Right lobe of liver (tissue), 6 donors: ENCODE results near the gene RPS6KA2. TPM values are rescaled to one million over a fixed set of nuclear protein-coding genes. Genes with fewer than 3 reads are reported as not detected.

Experiments used
- ATAC-seq, 4 donors: fragments of 200-7000 bp; cut with Tn5 transposase; one replicate each; pipeline ENCODE4 v1.9.1; 2020; ENCODE audit warnings: mild to moderate bottlenecking in 4 of 4, moderate library complexity in 4 of 4
- DNase-seq, 3 donors: peaks; one replicate each; pipeline ENCODE4 v3.0.0-alpha.2; 2020
- H3K27ac ChIP-seq, 3 donors: fragments of 200-600 bp; one replicate each; pipeline ENCODE4 v1.8.0; 2022
- H3K27me3 ChIP-seq, 2 donors: fragments of 200-600 bp; one replicate each; pipeline ENCODE4 v1.8.0; 2022
- H3K36me3 ChIP-seq, 4 donors: fragments of 200-600 bp; sonication (generic) in 1 of 4; one replicate each; pipeline versions ENCODE4 v1.5.1 to v1.8.0; 2017 to 2022; ENCODE audit warnings: control low read depth in 1 of 4
- H3K4me1 ChIP-seq, 4 donors: fragments of 200-600 bp; sonication (generic) in 1 of 4; one replicate each; pipeline versions ENCODE4 v1.5.1 to v1.8.0; 2017 to 2022; ENCODE audit warnings: control low read depth in 1 of 4
- H3K4me3 ChIP-seq, 3 donors: fragments of 200-600 bp; one replicate each; pipeline ENCODE4 v1.8.0; 2022
- H3K9me3 ChIP-seq, 4 donors: fragments of 200-600 bp; sonication (generic) in 1 of 4; one replicate each; pipeline versions ENCODE4 v1.5.1 to v1.8.0; 2017 to 2022; ENCODE audit warnings: control low read depth in 1 of 4
- POLR2A ChIP-seq: fragments of 450-650 bp; IDR thresholded peaks from one replicate; pipeline ENCODE4 v1.6.1; 2017; ENCODE audit warnings: antibody characterized with exemption, mild to moderate bottlenecking
- WGBS: methylation state at CpG from one replicate; pipeline ENCODE4 v1.1.6; 2018; ENCODE audit warnings: low coverage, low lambda C conversion rate; ENCODE audit not compliant: insufficient coverage; ENCODE audit errors: missing lambda C conversion rate; 5-methylcytosine and 5-hydroxymethylcytosine counted together
- intact Hi-C, 2 donors: fragments of 100-400 bp; cut with DNase I; formaldehyde crosslinking; loops; one replicate each; pipeline versions ENCODE4 v1.11.2 to v1.14.1; 2022
- total RNA-seq, 6 experiments: library from RNA; depleted of rRNA in 2 of 6; stranded (reverse); fragments of >200 nt in 2 of 6; fragmentation: NEBNext Ultra II Directional in 3 of 6; extraction: Animal tissue kit (Norgen Biotek cat#: 25700) in 3 of 6; gene quantifications; one replicate each; pipeline versions ENCODE4 v1.1.0 to v1.2.4, GENCODE V29; 2016 to 2023
- TF ChIP-seq, protein P1 (sequence below), 4 donors: fragments of 200-600 bp in 3 of 4; fragments of 450-650 bp in 1 of 4; IDR thresholded peaks; one replicate each; pipeline versions ENCODE4 v1.5.1 to v1.8.0; 2016 to 2022; ENCODE audit warnings: antibody characterized with exemption in 4 of 4, mild to moderate bottlenecking in 2 of 4
- donor health status: DM: no; HTN: yes; CAD: no.
- donor health status: DM: no; HTN: no; CAD: no.
- donor health status: DM: no; HTN: no; CAD: no.
- donor health status: DM: no; HTN: yes; CAD: no.
- donor health status: DM: no; HTN: yes; CAD: no.

Gene RPS6KA2
- total RNA-seq, 6 experiments from 2014 or later = 6.4 to 18.1 (median 11.1) TPM

DNA sequence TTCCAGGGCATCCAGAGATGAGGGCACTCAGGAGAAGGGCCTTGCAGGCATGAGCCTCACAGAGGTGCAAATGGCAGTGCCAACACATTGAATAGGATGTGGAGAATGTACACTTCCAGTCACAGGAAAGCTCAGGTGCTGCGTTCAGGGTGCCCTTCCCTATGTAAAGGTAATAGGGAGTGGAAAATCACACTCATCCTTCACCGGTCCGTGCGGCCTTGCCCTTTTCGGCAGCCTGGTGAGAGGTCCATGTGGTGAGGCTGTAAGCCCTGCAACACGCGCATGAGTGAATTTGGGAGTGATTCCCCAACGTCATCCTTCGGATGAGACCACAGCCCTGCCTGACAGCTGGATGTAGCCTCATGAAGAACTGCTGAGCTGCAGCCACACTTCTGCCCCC, 43.0 kb upstream of the RPS6KA2 start:
- no peaks in the 10 kb centered on the region for H3K27me3 ChIP-seq
- TF ChIP-seq POLR2A = no peak
- TF ChIP-seq, protein P1, sequence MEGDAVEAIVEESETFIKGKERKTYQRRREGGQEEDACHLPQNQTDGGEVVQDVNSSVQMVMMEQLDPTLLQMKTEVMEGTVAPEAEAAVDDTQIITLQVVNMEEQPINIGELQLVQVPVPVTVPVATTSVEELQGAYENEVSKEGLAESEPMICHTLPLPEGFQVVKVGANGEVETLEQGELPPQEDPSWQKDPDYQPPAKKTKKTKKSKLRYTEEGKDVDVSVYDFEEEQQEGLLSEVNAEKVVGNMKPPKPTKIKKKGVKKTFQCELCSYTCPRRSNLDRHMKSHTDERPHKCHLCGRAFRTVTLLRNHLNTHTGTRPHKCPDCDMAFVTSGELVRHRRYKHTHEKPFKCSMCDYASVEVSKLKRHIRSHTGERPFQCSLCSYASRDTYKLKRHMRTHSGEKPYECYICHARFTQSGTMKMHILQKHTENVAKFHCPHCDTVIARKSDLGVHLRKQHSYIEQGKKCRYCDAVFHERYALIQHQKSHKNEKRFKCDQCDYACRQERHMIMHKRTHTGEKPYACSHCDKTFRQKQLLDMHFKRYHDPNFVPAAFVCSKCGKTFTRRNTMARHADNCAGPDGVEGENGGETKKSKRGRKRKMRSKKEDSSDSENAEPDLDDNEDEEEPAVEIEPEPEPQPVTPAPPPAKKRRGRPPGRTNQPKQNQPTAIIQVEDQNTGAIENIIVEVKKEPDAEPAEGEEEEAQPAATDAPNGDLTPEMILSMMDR (IDR thresholded peaks at IDR 0.05) = no peak
- DNase-seq (no peak), ATAC-seq (no peak)
- WGBS = 100% methylated on average over 1 of the region's 9 CpGs
- no peaks in the 10 kb centered on the region for H3K36me3 ChIP-seq
- H3K9me3 ChIP-seq = no peaks in the 10 kb centered on the region
- intact Hi-C loops = no loop called here
- no peak overlapping the region for H3K4me3 ChIP-seq
- H3K4me1 ChIP-seq = no peaks in the 10 kb centered on the region
- H3K27ac ChIP-seq = no peak overlapping the region

DNA sequence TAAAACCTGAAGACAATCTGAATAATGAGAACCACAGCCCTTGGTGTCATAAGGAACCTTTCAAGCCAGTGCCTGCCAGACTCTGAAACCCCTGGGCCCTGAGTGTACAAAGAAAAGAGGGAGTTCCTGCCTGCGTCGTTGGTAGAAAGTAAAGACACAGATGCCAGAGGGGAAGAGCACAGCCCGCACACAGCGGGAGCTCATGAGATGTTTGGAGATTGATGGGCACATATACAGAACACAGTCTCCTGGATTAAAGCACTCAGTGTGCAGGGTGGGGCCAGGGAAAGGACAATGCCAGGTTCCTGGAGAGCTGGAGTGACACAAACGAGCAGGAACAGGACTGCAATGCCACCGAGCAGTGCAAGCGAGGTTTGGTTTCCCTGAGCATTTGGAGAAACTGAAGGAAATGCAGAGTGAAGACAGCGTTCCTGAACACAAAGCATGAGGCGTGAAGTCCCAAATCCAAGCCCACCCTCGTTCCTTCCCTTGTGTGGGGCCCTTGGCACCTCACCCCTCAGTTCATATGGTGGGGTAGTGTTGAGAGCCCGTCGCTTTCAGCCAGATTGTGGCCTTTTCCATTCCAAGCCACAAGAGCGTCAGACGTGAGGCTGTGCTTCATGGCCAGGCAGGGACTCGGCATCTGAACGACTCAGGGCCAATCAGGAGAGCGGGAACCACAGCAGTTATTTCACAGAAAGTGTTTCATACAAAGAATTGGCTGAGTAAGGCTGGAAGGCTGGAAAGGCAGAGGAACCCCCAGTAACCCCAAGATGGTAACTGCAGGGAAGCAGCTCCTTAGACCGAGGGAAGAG, 41.0 kb upstream of the RPS6KA2 start:
- DNase-seq = no peak
- intact Hi-C loops = no loop called here
- no peak for TF ChIP-seq POLR2A
- TF ChIP-seq, protein P1 (IDR thresholded peaks at IDR 0.05) = no peak
- Histone ChIP-seq H3K27me3 (no peaks in the 10 kb centered on the region), H3K4me3 (no peak overlapping the region), H3K4me1 (no peaks in the 10 kb centered on the region), H3K9me3 (no peaks in the 10 kb centered on the region), H3K36me3 (no peaks in the 10 kb centered on the region), H3K27ac (no peak overlapping the region)
- no peak for ATAC-seq
- 67% methylated on average over 12 of the region's 18 CpGs for WGBS

DNA sequence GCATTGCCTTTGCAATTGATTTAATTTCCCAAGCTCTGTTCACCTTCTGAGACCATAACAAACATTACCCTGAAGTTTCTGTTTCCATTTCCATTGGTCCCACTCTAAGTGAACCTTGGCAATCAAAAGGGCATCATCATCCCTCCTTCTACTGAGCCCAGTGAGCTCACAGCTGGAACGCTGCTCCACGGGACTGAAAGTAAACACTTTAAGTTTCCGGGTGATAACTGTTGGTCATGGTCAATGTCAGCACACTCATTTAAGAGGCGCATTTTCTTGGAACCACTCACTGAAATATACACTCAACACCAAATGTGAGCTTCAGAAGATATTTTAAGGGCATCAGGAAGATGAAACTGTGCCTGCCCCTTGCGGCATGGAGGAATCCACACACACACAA, 37.1 kb upstream of the RPS6KA2 start:
- 32% methylated on average over 5 of the region's 5 CpGs for WGBS
- no peak overlapping the region for H3K27ac ChIP-seq
- no peaks in the 10 kb centered on the region for H3K9me3 ChIP-seq
- no peaks in the 10 kb centered on the region for H3K36me3 ChIP-seq
- no peaks in the 10 kb centered on the region for H3K27me3 ChIP-seq
- no peak overlapping the region for H3K4me3 ChIP-seq
- TF ChIP-seq, protein P1 (IDR thresholded peaks at IDR 0.05) = no peak
- TF ChIP-seq POLR2A = no peak
- intact Hi-C loops = no loop called here
- H3K4me1 ChIP-seq = no peaks in the 10 kb centered on the region
- ATAC-seq (peak in 3 of 4 donors; percentile 32 to 45 (median 44)), DNase-seq (no peak)

DNA sequence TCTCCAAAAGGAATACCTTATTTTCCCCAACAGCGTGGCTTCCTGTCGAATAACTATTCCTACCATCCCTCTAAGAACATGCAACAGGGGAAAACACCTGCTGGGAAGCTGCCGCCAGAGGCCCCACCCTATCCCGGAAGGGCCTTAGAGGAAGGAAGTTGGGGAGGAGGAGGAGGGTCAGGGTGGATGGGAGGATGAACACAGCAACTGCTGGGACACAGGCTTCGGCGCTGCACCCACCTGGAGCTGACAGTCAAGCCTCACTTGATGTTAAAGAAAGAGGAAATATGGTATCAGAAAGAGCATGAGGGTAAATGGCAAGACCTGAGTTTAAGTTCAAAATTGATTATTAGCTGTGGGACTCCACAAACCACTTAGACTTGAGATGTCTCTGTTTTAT, 36.5 kb upstream of the RPS6KA2 start:
- 38% methylated on average over 5 of the region's 6 CpGs for WGBS
- Histone ChIP-seq H3K27me3 (no peaks in the 10 kb centered on the region), H3K4me3 (no peak overlapping the region), H3K4me1 (no peaks in the 10 kb centered on the region), H3K9me3 (no peaks in the 10 kb centered on the region), H3K27ac (no peak overlapping the region), H3K36me3 (no peaks in the 10 kb centered on the region)
- ATAC-seq = no peak
- no peak for DNase-seq
- intact Hi-C loops = no loop called here
- TF ChIP-seq, protein P1 (IDR thresholded peaks at IDR 0.05) = no peak
- TF ChIP-seq POLR2A = no peak
